Measurements from ENCODE around the gene VPS51.

The VPS51 gene

GRCh38 chr11:65103476-65103875 lies 7.5 kb downstream of the VPS51 start:
- DNase-seq (ENCODE audit: low read depth): no peak
- H3K4me3 ChIP-seq (ENCODE audit: control insufficient read depth, low read depth, low read length): no peak overlapping the region
- TF ChIP-seq CTCF (conservative IDR thresholded peaks at IDR 0.05; ENCODE audit: control insufficient read depth, insufficient read depth, low read depth, low read length): no peak

- no peak overlapping the region for H3K4me3 ChIP-seq (ENCODE audit: control insufficient read depth, low read depth, low read length)
- TF ChIP-seq CTCF (conservative IDR thresholded peaks at IDR 0.05; ENCODE audit: control insufficient read depth, insufficient read depth, low read depth, low read length): no peak
- no peak for DNase-seq (ENCODE audit: low read depth)
Measured at GRCh38 chr11:65104628-65105027, 8.6 kb downstream of the VPS51 start.

- no peak for TF ChIP-seq CTCF (conservative IDR thresholded peaks at IDR 0.05; ENCODE audit: control insufficient read depth, insufficient read depth, low read depth, low read length)
- DNase-seq (ENCODE audit: low read depth): no peak
- no peak overlapping the region for H3K4me3 ChIP-seq (ENCODE audit: control insufficient read depth, low read depth, low read length)
Measured at GRCh38 chr11:65107078-65107477, 11.1 kb downstream of the VPS51 start.

- H3K4me3 ChIP-seq (ENCODE audit: control insufficient read depth, low read depth, low read length): no peak overlapping the region
- no peak for TF ChIP-seq CTCF (conservative IDR thresholded peaks at IDR 0.05; ENCODE audit: control insufficient read depth, insufficient read depth, low read depth, low read length)
- DNase-seq (ENCODE audit: low read depth): no peak
Measured at GRCh38 chr11:65107751-65108468, 11.9 kb downstream of the VPS51 start.

- H3K4me3 ChIP-seq (ENCODE audit: control insufficient read depth, low read depth, low read length): no peak overlapping the region
- DNase-seq (ENCODE audit: low read depth): no peak
- no peak for TF ChIP-seq CTCF (conservative IDR thresholded peaks at IDR 0.05; ENCODE audit: control insufficient read depth, insufficient read depth, low read depth, low read length)
Measured at GRCh38 chr11:65108469-65109123, 12.6 kb downstream of the VPS51 start.

- no peak for DNase-seq (ENCODE audit: low read depth)
- no peak for TF ChIP-seq CTCF (conservative IDR thresholded peaks at IDR 0.05; ENCODE audit: control insufficient read depth, insufficient read depth, low read depth, low read length)
- H3K4me3 ChIP-seq (ENCODE audit: control insufficient read depth, low read depth, low read length): no peak overlapping the region
Measured at GRCh38 chr11:65109231-65110198, 13.5 kb downstream of the VPS51 start.
